Measurements from ENCODE around the gene KBTBD2.

GRCh38 chr7:32888505-32888904, 3.1 kb downstream of the KBTBD2 start:
- TF ChIP-seq CTCF (IDR thresholded peaks at IDR 0.05) (no peak), POLR2AphosphoS5 (IDR thresholded peaks at IDR 0.05) (no peak), POLR2A (IDR thresholded peaks at IDR 0.05) (no peak), EP300 (IDR thresholded peaks at IDR 0.05) (no peak)

Data from sigmoid colon (tissue), 4 donors.